CMK (cell line): ENCODE data around the gene TRIM67.
"Not testable (repeated sequence)": the region's sequence is repeated elsewhere in the genome, so short reads cannot be mapped to it uniquely, and the experiment has no call there.

Experiments used
- DNase-seq: peaks from one replicate; pipeline ENCODE4 v3.0.0-alpha.2; 2010; ENCODE audit warnings: low read depth

Gene TRIM67

GRCh38 chr1:231161667-231162296 lies at the start of gene TRIM67:
TRIM67 (plus strand) TSS chr1:231162058; CDS start chr1:231162970, 912 bp downstream.
- no peak for DNase-seq

DNA sequence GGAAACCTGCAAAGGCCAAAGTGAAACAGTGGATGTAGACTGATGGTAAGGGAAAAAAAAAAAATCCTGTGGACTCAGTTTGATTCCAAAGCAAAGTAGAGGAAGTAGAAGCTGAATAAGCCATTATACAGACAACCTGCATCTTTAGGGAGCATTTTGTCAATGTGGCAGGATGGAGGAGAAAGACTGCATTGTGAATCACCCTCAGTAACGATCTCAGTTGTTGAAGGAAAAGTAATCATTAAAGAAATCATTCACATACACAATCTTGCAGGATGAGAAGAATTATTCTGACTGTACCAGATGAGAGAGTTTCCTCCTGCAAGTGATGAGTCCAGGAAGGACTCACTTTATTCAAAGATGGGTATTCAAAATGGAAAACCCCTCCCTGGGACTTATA lies 45.1 kb upstream of the TRIM67 start:
- no peak for DNase-seq

DNA sequence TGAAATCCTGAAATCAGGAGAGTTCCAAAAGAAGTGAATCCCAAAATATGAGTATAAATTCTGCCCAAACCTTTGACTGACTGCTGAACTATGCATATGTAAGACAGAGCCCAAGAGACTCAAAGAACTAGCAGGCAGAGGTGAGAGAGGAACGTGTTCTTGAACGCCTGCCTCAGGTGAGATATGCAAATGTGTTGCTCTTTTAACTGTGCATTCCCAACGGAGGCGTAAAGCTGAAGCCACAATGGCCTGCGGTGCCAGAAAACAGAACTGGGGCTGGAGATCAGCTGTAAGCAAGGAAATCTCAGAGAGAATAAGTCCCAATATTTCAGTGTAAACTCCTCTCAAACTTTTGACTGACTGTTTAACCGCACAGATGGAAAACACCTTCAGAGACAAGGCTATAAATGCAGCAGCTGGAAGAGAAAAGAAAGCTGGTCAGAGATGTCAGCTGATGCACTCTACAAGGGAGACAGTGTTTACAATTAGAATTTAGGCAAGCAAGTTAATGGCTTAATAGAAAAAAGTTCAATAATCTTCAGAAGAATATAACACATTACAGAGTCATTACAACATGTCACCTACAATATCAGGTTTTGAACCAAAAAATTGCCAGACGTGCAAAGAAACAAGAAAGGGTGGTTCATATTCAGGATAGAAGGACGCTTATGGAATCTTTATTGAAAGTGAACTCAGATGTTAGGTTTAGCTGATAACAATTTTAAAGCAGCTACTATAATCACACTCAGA lies 43.0 kb upstream of the TRIM67 start:
- DNase-seq = no peak

DNA sequence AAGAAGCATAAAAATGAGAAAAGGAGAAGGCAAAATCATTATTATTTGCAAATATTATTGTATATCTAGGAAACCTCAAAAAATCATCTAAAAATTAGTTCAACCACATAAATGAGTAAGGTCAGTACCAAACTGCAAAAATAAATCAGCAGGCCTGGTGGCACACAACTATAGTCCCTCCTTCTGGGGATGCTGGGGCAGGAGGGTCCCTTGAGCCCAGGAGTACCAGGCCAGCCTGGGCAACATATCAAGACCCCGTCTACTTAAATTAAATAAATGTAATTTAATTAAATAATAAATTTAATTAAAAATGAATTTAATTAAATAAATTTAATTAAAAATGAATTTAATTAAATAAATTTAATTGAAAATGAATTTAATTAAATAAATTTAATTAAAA lies 40.3 kb upstream of the TRIM67 start:
- DNase-seq = no peak

DNA sequence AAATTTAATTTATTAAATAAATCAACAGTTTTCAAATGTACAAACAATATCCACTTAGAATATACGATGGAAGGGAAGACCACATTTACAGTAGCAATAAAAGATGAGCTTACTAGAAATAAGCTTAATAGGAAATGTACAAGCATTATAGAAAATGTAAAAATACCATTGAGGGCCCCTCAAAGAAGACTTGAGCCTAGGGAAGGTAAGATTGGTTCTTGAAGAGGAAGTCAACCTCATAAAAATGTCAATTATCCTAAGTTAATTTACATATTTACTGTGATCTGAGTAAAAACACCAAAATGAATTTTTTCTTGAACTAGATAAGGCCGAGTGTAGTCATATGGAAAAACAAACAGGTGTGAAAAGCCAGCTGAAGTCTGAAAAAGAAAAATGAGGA lies 39.7 kb upstream of the TRIM67 start:
- DNase-seq = no peak

DNA sequence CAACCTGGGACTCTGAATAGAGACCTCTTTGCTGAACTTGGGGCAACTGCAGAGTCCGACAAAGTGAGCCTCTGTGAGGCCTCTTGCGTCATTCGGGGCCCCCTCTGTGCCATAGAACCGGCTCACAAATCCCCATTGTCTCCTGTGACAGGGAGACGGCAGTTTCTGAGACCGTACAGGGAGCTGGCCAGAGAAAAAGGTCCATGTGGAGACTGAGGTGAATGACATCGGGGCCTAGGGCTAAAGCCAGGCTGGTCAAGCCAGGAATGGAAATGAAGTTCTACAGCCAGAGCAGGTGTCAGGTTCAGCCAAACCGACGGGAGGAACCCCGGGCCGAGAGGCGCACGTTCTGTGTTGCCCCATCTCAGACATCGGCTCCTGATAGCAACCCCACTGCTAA lies 37.1 kb upstream of the TRIM67 start:
- no peak for DNase-seq

DNA sequence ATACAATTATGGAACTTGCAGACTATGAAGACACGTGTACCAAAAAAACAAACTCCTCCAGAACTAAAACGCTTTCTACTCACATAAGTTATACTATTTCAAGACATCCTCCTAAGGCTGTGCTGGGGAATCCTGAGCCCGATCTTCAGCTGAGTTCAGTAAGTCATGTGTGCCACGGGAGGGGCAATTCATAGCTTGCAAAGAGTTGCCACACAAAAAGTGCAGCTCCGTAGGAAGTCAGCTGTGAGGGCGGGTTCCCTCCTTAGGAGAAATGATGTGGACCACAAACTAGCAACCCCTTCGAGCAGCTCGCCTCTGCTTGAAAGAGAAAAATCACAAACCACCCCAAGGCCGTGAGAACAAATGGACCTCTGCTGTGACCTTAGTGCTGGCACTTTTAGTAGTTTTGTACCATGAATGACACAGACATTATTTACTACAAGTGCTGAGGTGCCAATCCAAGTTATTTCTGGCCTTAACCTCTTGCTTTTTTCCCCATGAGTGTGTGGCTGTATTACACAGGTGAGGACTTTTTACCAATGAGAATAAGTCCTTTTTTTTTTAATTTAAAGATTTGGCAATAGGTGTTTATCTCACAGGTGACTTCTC lies 35.8 kb upstream of the TRIM67 start:
- DNase-seq = no peak

- DNase-seq = not testable (repeated sequence)
These were observed 34.8 kb upstream of the TRIM67 start for GRCh38 chr1:231127106-231127505.

DNA sequence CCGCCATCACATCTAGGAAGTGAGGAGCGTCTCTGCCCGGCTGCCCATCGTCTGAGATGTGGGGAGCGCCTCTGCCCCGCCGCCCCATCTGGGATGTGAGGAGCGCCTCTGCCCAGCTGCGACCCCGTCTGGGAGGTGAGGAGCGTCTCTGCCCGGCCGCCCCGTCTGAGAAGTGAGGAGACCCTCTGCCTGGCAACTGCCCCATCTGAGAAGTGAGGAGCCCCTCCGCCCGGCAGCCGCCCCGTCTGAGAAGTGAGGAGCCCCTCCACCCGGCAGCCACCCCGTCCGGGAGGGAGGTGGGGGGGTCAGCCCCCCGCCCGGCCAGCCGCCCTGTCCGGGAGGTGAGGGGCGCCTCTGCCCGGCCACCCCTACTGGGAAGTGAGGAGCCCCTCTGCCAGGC lies 33.4 kb upstream of the TRIM67 start:
- DNase-seq = not testable (repeated sequence)

DNA sequence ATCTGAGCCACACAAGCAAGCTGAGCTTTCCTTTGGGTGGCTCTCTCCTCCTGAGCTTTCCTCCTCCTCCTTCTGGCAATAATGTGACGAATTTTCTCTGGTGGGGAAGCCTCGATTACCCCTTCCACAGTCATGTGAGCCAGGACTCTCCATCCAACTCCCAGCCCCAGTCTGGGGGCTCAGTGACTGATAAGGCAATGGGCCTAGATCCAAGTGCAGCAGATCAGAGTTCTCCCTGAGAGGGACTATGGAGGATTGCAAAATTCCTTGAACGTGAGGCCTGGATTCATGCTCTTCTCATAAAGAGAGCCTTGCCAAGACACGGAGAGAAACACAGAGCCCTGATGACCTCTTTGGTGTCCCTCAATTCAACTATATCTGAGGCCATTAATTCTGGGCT lies 31.3 kb upstream of the TRIM67 start:
- no peak for DNase-seq

DNA sequence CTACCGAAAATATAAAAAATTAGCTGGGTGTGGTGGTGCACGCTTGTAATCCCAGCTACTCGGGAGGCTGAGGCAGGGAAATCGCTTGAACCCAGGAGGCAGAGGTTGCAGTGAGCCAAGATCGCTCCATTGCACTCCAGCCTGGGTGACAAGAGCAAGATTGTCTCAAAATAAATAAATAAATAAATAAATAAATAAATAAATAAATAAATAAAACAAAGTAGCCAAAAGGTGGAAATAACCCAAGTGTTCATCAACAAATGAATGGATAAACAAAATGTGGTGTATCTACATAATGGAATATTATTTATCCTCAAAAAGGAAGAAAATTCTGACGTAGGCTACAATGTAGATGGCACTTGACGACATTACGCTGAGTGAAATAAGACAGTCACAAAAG lies 29.3 kb upstream of the TRIM67 start:
- DNase-seq = not testable (repeated sequence)

DNA sequence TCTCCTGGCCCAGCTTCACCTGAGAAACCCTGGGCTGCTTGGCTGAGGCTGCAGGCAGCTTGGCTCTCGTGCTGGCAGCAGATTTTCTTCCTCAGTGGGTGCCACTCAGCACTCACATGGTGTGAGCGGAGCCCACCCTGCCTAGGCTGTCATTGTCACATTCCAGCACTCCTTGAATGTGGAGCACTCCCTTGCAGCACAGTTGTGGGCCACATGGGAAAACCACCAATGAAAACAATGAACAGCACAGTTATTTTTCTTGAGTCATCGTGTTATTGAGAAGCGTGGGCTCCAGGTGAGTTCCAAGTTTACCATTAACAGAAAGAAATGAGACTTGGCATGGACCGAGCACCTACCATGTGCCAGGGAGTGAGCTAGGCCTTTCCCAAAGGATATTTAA lies 27.2 kb upstream of the TRIM67 start:
- no peak for DNase-seq

- DNase-seq = no peak
These were observed 23.6 kb upstream of the TRIM67 start for GRCh38 chr1:231138236-231138635.

DNA sequence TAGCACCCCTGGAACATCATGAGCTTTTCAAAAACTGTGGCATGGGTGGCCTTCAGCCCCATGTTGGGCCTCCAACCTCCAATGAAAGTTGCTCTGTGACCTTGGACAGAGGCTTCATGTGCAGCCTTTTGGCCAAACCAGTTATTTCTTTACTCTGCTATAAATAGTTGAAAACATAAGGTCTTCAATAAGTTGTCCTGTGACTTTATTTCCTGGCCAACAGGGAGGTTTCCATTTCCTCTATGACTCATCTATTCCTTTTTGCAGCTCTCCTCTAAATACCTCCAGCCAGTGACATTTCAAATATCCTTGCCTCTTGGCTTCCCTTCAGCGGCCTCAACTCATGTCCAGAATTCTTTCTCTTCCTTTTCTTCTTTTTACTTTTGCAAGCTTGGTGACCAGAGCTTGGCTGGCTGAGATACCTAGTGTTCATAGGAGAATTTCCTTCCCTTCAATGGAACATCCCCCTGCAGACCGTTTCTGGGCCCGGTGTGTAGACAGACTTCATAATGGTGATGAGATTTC lies 22.7 kb upstream of the TRIM67 start:
- DNase-seq = no peak

- DNase-seq = no peak
These were observed 21.9 kb upstream of the TRIM67 start for GRCh38 chr1:231139659-231140654.

DNA sequence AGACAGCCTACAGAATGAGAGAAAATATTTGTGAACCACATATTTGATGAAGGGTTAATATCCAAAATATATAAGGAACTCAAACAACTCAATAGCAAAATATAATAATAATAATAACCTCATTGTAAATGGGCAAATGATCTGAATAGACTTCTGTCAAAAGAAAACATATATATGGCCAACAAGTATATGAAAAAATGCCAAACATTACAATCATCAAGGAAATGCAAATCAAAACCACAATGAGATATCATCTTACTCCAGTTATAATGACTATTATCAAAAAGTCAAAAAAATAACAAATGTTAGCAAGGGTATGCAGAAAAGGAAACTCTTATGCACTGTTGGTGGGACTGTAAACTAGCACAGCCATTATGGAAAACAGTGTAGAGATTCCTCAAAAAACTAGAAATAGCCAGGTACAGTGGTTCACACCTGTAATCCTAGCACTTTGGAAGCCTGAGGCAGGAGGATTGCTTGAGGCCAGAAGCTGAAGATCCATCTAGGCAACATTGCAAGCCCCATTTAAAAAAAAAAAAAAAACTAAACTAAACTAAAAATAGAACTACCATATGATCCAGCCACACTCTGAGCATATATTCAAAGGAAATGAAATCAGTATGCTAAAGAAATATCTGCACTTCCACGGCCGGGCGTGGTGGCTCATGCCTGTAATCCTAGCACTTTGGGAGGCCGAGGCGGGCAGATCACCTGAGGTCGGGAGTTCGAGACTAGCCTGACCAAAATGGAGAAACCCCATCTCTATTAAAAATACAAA lies 17.3 kb upstream of the TRIM67 start:
- no peak for DNase-seq

DNA sequence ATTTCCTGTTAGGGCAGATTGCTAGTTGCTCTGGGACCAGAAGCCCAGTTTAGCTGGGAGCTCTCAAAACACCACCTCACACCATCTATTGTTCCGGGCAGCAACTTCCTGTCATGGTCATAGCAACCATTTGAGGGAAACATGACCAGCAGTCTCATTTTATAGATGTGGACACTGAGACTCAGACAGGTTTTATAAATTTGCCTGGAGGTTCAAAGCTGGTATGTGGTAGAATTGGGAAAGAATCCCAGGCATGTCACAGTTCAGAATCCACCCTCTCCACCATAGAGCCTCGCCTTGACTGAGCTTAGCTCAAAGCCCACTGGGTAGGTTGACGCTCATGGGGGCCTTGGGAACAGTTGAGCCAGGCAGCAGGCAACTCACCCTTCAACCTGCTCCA lies 14.0 kb upstream of the TRIM67 start:
- DNase-seq = no peak

DNA sequence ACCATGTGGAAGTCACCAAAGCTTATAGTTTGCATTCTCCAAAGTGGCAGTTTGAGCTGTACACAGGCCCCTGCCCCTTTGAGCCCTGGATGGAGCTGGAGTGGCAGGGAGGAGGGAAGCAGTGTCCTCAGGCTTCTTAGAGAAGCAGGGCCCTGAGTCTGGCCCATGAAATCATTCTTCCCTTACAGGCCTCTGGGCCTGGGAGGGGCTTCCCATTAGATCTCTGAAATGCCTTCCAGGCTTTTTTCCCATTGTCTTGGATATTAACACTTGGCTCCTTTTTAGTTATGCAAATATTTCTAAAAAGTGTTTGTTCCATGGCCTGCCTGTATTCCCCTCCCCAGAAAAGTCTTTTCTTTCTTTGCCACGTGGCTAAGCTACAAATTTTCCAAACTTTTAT lies 10.0 kb upstream of the TRIM67 start:
- DNase-seq = no peak

DNA sequence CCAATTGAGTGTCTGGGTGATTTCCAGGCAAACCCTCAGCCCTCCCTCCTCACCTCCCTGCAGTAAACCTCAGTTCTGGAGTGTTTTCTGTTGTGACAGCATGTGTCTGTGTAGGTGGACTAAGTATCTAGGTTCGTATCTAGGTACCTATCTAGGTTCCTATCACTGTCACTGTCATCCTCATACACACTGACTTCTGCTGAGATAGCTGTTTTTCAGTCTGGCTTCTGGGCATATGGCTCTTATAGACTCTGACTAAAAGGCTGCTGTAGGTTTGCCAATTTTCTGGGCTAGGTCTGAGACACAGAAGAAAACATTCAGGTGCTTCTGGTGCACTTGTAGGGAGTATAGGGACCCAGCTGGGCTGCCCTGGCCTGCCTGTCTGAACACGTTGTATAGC lies 8.1 kb upstream of the TRIM67 start:
- no peak for DNase-seq

- no peak for DNase-seq
These were observed 6.0 kb upstream of the TRIM67 start for GRCh38 chr1:231155808-231156207.

GRCh38 chr1:231157311-231157710 lies 4.5 kb upstream of the TRIM67 start:
- DNase-seq = no peak
